ENCODE data around the gene GEMIN5.
"Not testable (repeated sequence)": the region's sequence is repeated elsewhere in the genome, so short reads cannot be mapped to it uniquely, and the experiment has no call there.

Gene GEMIN5, protein sequence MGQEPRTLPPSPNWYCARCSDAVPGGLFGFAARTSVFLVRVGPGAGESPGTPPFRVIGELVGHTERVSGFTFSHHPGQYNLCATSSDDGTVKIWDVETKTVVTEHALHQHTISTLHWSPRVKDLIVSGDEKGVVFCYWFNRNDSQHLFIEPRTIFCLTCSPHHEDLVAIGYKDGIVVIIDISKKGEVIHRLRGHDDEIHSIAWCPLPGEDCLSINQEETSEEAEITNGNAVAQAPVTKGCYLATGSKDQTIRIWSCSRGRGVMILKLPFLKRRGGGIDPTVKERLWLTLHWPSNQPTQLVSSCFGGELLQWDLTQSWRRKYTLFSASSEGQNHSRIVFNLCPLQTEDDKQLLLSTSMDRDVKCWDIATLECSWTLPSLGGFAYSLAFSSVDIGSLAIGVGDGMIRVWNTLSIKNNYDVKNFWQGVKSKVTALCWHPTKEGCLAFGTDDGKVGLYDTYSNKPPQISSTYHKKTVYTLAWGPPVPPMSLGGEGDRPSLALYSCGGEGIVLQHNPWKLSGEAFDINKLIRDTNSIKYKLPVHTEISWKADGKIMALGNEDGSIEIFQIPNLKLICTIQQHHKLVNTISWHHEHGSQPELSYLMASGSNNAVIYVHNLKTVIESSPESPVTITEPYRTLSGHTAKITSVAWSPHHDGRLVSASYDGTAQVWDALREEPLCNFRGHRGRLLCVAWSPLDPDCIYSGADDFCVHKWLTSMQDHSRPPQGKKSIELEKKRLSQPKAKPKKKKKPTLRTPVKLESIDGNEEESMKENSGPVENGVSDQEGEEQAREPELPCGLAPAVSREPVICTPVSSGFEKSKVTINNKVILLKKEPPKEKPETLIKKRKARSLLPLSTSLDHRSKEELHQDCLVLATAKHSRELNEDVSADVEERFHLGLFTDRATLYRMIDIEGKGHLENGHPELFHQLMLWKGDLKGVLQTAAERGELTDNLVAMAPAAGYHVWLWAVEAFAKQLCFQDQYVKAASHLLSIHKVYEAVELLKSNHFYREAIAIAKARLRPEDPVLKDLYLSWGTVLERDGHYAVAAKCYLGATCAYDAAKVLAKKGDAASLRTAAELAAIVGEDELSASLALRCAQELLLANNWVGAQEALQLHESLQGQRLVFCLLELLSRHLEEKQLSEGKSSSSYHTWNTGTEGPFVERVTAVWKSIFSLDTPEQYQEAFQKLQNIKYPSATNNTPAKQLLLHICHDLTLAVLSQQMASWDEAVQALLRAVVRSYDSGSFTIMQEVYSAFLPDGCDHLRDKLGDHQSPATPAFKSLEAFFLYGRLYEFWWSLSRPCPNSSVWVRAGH (N-terminal part only)

DNA sequence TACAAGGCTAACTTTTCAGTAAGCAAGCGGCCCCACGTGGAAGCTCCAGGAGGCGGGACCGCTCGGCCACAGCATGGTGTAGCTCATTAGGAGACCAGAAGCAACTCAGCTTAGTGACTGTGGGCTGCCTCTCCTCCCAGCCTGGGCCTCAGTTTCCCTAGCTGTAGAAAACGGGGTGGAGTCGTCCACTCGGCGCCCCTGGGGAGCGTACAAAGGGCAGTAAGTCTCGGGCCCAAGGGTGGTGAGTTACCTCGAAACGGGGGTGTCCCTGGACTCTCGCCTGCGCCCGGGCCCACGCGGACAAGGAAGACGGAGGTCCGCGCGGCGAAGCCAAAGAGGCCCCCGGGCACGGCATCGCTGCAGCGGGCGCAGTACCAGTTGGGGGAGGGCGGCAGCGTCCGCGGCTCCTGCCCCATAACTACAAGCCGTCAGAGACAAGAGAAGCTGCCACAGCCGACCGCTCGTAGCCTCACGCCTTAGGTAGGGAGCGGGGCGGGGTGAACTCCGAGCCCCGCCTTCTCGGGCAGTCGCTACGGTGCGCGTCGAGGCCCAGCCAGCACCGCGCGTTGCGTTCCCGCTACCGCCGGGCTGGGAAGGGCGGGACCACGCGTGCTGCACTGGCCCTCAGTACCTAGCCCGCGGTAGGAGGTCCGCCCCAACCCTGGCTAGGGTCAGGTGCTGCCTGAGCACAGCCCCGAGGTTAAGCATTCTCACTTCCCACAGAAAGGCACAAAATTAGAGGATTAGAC is at the start of gene GEMIN5:
Gene GEMIN5 (minus strand): TSS at position 494 of the 749 bp plus-strand sequence. CDS start 78 bp downstream, at position 416.
- peak; percentile 92 for DNase-seq (ENCODE audit: low spot score)
- TF ChIP-seq, protein P1, sequence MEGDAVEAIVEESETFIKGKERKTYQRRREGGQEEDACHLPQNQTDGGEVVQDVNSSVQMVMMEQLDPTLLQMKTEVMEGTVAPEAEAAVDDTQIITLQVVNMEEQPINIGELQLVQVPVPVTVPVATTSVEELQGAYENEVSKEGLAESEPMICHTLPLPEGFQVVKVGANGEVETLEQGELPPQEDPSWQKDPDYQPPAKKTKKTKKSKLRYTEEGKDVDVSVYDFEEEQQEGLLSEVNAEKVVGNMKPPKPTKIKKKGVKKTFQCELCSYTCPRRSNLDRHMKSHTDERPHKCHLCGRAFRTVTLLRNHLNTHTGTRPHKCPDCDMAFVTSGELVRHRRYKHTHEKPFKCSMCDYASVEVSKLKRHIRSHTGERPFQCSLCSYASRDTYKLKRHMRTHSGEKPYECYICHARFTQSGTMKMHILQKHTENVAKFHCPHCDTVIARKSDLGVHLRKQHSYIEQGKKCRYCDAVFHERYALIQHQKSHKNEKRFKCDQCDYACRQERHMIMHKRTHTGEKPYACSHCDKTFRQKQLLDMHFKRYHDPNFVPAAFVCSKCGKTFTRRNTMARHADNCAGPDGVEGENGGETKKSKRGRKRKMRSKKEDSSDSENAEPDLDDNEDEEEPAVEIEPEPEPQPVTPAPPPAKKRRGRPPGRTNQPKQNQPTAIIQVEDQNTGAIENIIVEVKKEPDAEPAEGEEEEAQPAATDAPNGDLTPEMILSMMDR (IDR thresholded peaks at IDR 0.05; ENCODE audit: extremely low read depth, missing control alignments), result no peak

DNA sequence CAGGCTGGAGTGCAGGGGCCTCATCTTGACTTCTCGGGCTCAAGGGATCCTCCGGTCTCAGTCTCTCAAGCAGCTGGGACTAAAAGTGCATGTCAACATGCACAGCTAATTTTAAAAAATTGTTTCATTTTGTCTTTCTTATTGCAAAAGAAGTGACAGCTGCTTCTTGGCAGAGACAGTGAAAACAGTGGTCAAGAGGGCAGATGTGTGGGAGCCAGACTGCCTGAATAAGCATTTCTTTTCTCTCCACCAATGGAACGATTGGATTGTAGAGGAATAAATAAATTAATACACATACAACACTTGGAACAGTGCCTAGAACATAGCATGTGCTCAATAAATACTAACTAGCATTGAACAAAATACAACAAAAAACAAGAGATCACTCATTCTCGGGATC is 48.1 kb upstream of the GEMIN5 start:
- no peak for DNase-seq (ENCODE audit: low spot score)
- TF ChIP-seq, protein P1 (IDR thresholded peaks at IDR 0.05; ENCODE audit: extremely low read depth, missing control alignments), result no peak

DNA sequence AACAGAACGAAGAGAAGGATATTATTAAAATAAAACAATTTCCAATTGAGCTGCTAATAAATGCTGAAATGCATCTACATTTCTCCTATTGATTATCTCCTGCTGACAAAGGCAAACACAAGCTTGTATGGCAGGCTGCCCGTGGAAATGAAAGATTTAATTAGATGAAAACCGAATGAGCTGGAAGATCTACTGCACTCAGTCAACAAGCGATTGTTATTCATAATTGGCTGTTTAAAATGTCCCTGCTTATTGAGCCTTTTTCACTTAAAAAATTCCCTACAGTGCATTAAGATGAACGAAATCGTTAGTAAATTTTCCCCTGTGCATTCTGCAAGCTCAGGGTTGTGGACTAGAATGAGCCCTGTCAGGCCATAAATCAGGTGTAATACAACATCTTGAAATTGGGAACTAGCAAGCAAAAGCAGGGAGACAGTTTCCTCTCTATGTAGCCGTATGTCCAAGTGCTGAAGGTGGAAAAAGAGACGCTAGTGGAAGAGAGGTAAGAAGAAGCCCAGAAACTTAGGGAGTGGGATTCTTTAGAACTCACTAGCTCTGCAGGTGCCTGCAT is 47.0 kb upstream of the GEMIN5 start:
- no peak for DNase-seq (ENCODE audit: low spot score)
- TF ChIP-seq, protein P1 (IDR thresholded peaks at IDR 0.05; ENCODE audit: extremely low read depth, missing control alignments), result no peak

DNA sequence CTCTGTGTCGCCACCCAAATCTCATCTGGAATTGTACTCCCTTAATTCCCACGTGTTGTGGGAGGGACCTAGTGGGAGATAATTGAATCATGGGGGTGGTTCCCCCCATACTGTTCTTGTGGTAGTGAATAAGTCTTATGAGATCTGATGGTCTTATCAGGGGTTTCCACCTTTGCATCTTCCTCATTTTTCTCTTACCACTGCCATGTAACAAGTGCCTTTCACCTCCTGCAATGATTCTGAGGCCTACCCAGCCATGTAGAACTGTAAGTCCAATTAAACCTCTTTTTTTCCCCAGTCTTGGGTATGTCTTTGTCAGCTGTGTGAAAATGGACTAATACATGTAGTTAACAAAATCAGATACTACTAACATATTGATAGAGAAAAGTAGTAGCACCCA is 40.3 kb upstream of the GEMIN5 start:
- not testable (repeated sequence) for DNase-seq (ENCODE audit: low spot score)

DNA sequence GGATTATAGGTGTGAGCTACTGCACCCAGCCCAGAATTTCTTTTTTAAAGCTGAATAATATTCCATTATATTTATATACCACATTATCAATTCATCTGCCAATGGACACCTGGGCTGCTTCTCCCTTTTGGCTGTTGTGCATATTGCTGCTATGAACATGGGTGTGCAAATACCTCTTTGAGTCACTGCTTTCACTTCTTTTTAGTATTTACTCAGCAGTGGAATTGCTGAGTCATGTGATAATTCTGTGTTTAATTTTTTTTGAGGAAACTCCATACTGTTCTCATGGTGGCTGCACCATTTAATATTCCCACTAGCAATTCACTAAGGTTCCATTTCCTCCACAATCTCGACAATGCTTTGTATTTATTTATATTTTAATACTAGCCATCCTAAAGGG is 39.4 kb upstream of the GEMIN5 start:
- TF ChIP-seq, protein P1 (IDR thresholded peaks at IDR 0.05; ENCODE audit: extremely low read depth, missing control alignments), result no peak
- DNase-seq (ENCODE audit: low spot score), result no peak

DNA sequence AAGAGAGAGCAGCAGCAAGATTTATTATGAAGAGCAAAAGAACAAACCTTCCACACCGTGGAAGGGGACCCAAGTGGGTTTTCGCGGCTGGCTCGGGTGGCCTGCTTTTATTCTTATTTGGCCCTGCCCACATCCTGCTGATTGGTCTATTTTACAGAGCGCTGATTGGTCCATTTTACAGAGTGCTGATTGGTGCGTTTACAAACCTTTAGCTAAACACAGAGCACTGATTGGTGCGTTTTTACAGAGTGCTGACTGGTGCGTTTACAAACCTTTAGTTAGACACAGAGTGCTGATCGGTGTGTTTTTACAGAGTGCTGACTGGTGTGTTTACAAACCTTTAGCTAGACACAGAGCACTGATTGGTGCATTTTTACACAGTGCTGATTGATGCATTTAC is 38.1 kb upstream of the GEMIN5 start:
- not testable (repeated sequence) for DNase-seq (ENCODE audit: low spot score)

DNA sequence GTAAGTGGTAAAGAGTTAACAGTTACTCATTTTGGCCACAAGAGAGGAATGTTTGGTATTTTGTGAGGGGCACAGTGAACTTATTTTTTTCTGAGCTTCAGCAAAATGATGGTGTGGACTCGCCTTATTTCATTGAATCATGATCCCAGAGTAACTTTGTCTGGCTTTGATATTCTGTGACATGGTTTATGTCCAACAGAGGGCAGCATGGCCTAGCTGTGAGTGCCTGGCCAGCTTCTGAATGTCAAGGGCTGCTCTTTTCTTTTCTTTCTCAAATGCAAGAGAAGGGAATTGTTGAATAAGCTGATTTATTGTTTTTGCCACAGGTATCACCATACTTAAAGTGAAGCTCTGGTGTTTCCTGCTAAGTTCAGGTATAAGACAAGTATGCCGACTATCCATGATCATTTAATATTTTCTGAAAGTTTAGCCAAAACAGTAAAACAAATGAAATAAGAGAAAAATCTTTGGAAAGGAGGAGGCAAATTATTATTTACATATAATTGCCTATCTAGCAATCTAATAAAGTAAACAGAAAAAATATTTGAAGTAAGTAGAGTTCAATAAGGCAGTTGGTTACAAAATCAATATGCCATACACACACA is 34.6 kb upstream of the GEMIN5 start:
- TF ChIP-seq, protein P1 (IDR thresholded peaks at IDR 0.05; ENCODE audit: extremely low read depth, missing control alignments), result peak; percentile 35

More for the DNA sequence above, 34.6 kb upstream of the GEMIN5 start:
- no peak for DNase-seq (ENCODE audit: low spot score)
